Measurements from ENCODE around the gene FAS. TPM values are rescaled to one million over a fixed set of nuclear protein-coding genes. Genes with fewer than 3 reads are reported as not detected.

FAS gene
- polyA plus RNA-seq, 1 of the 3 experiments (the other 2 are of a cell fraction) = 31.5 TPM

GRCh38 chr10:89032141-89032891 lies 41.7 kb downstream of the FAS start:
- H3F3A ChIP-seq (replicated peaks; ENCODE audit: insufficient read depth) = no peaks in the 10 kb centered on the region
- no peaks in the 10 kb centered on the region for H3K9me3 ChIP-seq
- peak overlapping the region; percentile 66 for H3K4me2 ChIP-seq
- peak overlapping the region in 1 of 2 experiments; percentile 22; a peak in 2 of 4 replicates for H3K4me3 ChIP-seq (ENCODE audit: low read depth in 2 of 2, low read length in 1 of 2)
- H3K79me2 ChIP-seq (ENCODE audit: insufficient read depth) = no peaks in the 10 kb centered on the region
- H3K9ac ChIP-seq = peak overlapping the region; percentile 23; the same call in 1 of the 2 replicates
- no peaks in the 10 kb centered on the region for H3K9me2 ChIP-seq
- peak overlapping the region; percentile 61; the same call in 1 of the 2 replicates for H2AFZ ChIP-seq (ENCODE audit: low read depth)
- 19% methylated on average over 8 of the region's 8 CpGs for whole genome bisulfite sequencing (ENCODE audit: low lambda C conversion rate)
- POLR2A ChIA-PET = no interaction called here
- CTCF ChIA-PET = interaction anchor here (0.8 to 4.5 kb wide), 8 partner anchors 13 to 197 kb away, joined by 3 to 94 read pairs (median 40); partner anchors contain the start of gene CH25H
- H3K4me1 ChIP-seq (ENCODE audit: control insufficient read depth in 1 of 2, insufficient read depth in 2 of 2, low read depth in 1 of 2, low read length in 1 of 2) = peaks cover 7 to 14% of the 10 kb centered on the region in 2 experiments; a peak in 3 of 4 replicates
- 0 out of 4 replicates have a peak overlapping the region, but pooled peaks of 1 of the 2 experiments have one; percentile 14 for H3K27ac ChIP-seq (ENCODE audit: low read depth in 2 of 2, low read length in 1 of 2)
- H3K27me3 ChIP-seq (ENCODE audit: insufficient read depth) = no peaks in the 10 kb centered on the region
- H3K36me3 ChIP-seq (replicated peaks in 1 of 2; ENCODE audit: control insufficient read depth in 1 of 2, insufficient read depth in 2 of 2, low read length in 1 of 2) = no peaks in the 10 kb centered on the region
- no peaks in the 10 kb centered on the region for H4K20me1 ChIP-seq (ENCODE audit: insufficient read depth)
- DNase-seq = no peak
- TF ChIP-seq GABPA (IDR thresholded peaks at IDR 0.05; ENCODE audit: low read depth) = no peak
- TF ChIP-seq, protein P1, sequence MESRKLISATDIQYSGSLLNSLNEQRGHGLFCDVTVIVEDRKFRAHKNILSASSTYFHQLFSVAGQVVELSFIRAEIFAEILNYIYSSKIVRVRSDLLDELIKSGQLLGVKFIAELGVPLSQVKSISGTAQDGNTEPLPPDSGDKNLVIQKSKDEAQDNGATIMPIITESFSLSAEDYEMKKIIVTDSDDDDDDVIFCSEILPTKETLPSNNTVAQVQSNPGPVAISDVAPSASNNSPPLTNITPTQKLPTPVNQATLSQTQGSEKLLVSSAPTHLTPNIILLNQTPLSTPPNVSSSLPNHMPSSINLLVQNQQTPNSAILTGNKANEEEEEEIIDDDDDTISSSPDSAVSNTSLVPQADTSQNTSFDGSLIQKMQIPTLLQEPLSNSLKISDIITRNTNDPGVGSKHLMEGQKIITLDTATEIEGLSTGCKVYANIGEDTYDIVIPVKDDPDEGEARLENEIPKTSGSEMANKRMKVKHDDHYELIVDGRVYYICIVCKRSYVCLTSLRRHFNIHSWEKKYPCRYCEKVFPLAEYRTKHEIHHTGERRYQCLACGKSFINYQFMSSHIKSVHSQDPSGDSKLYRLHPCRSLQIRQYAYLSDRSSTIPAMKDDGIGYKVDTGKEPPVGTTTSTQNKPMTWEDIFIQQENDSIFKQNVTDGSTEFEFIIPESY (IDR thresholded peaks at IDR 0.05; ENCODE audit: borderline replicate concordance, low read depth) = no peak
- TF ChIP-seq CHD2 (IDR thresholded peaks at IDR 0.05; ENCODE audit: low read length, partially characterized antibody) = no peak
- TF ChIP-seq EZH2phosphoT487 (IDR thresholded peaks at IDR 0.05; ENCODE audit: borderline replicate concordance, low read depth) = no peak
- no peak for TF ChIP-seq RFX5 (IDR thresholded peaks at IDR 0.05; ENCODE audit: low read length)
- no peak for TF ChIP-seq CTCF (IDR thresholded peaks at IDR 0.05)
- TF ChIP-seq MEF2A (IDR thresholded peaks at IDR 0.05; ENCODE audit: borderline replicate concordance, low read depth) = no peak
- TF ChIP-seq TAF1 (IDR thresholded peaks at IDR 0.05; ENCODE audit: borderline replicate concordance, low read depth, low read length) = no peak
- no peak for TF ChIP-seq GATA2 (CRISPR knock-in tag; IDR thresholded peaks at IDR 0.05)
- TF ChIP-seq, protein P2, sequence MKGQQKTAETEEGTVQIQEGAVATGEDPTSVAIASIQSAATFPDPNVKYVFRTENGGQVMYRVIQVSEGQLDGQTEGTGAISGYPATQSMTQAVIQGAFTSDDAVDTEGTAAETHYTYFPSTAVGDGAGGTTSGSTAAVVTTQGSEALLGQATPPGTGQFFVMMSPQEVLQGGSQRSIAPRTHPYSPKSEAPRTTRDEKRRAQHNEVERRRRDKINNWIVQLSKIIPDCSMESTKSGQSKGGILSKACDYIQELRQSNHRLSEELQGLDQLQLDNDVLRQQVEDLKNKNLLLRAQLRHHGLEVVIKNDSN (IDR thresholded peaks at IDR 0.05; ENCODE audit: borderline replicate concordance, low read depth) = no peak
- no peak for TF ChIP-seq FOXM1 (IDR thresholded peaks at IDR 0.05; ENCODE audit: low read depth)
- TF ChIP-seq, protein P3, sequence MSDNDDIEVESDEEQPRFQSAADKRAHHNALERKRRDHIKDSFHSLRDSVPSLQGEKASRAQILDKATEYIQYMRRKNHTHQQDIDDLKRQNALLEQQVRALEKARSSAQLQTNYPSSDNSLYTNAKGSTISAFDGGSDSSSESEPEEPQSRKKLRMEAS (IDR thresholded peaks at IDR 0.05; ENCODE audit: low read depth) = no peak
- TF ChIP-seq ELF1 (IDR thresholded peaks at IDR 0.05) = no peak
- TF ChIP-seq PBX3 (IDR thresholded peaks at IDR 0.05) = peak; percentile 32; the same call in 1 of the 2 replicates
- TF ChIP-seq EP300 (IDR thresholded peaks at IDR 0.05; ENCODE audit: borderline replicate concordance in 1 of 2, low read depth in 1 of 2, low read length in 1 of 2) = 0 out of 4 replicates have a peak, but pooled peaks of 1 of the 2 experiments have one; percentile 21
- no peak for TF ChIP-seq YY1 (IDR thresholded peaks at IDR 0.05; ENCODE audit: low read depth)
- TF ChIP-seq, protein P4, sequence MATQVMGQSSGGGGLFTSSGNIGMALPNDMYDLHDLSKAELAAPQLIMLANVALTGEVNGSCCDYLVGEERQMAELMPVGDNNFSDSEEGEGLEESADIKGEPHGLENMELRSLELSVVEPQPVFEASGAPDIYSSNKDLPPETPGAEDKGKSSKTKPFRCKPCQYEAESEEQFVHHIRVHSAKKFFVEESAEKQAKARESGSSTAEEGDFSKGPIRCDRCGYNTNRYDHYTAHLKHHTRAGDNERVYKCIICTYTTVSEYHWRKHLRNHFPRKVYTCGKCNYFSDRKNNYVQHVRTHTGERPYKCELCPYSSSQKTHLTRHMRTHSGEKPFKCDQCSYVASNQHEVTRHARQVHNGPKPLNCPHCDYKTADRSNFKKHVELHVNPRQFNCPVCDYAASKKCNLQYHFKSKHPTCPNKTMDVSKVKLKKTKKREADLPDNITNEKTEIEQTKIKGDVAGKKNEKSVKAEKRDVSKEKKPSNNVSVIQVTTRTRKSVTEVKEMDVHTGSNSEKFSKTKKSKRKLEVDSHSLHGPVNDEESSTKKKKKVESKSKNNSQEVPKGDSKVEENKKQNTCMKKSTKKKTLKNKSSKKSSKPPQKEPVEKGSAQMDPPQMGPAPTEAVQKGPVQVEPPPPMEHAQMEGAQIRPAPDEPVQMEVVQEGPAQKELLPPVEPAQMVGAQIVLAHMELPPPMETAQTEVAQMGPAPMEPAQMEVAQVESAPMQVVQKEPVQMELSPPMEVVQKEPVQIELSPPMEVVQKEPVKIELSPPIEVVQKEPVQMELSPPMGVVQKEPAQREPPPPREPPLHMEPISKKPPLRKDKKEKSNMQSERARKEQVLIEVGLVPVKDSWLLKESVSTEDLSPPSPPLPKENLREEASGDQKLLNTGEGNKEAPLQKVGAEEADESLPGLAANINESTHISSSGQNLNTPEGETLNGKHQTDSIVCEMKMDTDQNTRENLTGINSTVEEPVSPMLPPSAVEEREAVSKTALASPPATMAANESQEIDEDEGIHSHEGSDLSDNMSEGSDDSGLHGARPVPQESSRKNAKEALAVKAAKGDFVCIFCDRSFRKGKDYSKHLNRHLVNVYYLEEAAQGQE (IDR thresholded peaks at IDR 0.05; ENCODE audit: low read depth, low read length) = no peak
- TF ChIP-seq NFIC (IDR thresholded peaks at IDR 0.05; ENCODE audit: borderline replicate concordance) = no peak
- no peak for TF ChIP-seq FOXJ3 (CRISPR knock-in tag; IDR thresholded peaks at IDR 0.05)
- no peak for TF ChIP-seq USF2 (IDR thresholded peaks at IDR 0.05; ENCODE audit: borderline replicate concordance, low read depth, low read length)
- peak; percentile 41; the same call in 1 of the 2 replicates for TF ChIP-seq JUND (IDR thresholded peaks at IDR 0.05)
